ENCODE results near the gene CDH26. TPM values are rescaled to one million over a fixed set of nuclear protein-coding genes. Genes with fewer than 3 reads are reported as not detected.

CDH26 gene
- total and polyA plus RNA-seq, 2 donors (not counting 3 experiments of a cell fraction or from before 2014, with no cell fraction given) = 0.01 TPM; not detected in 1

- ChIA-PET CTCF (no interaction called here), POLR2A (no interaction called here)
- no peak overlapping the region for H2AFZ ChIP-seq (ENCODE audit: low read depth, low read length)
- no peak overlapping the region for H3K27ac ChIP-seq (ENCODE audit: insufficient read depth, low read depth, low read length)
- TF ChIP-seq MYC (IDR thresholded peaks at IDR 0.05; ENCODE audit: low read depth, low read length) (no peak), POLR2AphosphoS5 (IDR thresholded peaks at IDR 0.05; ENCODE audit: insufficient read depth, low read depth, low read length) (no peak), POLR2A (IDR thresholded peaks at IDR 0.05; ENCODE audit: low read depth, low read length) (no peak), MAX (IDR thresholded peaks at IDR 0.05; ENCODE audit: insufficient read depth, insufficient read length) (no peak), GATA2 (IDR thresholded peaks at IDR 0.05; ENCODE audit: insufficient read depth, insufficient read length, low read depth, low read length) (no peak), JUN (IDR thresholded peaks at IDR 0.05; ENCODE audit: borderline replicate concordance, insufficient read depth, insufficient read length, low read depth) (no peak), EZH2 (IDR thresholded peaks at IDR 0.05; ENCODE audit: borderline replicate concordance, low read depth, low read length, severe bottlenecking) (no peak), FOS (IDR thresholded peaks at IDR 0.05; ENCODE audit: borderline replicate concordance, insufficient read depth, low read length) (no peak)
- TF ChIP-seq, protein P1, sequence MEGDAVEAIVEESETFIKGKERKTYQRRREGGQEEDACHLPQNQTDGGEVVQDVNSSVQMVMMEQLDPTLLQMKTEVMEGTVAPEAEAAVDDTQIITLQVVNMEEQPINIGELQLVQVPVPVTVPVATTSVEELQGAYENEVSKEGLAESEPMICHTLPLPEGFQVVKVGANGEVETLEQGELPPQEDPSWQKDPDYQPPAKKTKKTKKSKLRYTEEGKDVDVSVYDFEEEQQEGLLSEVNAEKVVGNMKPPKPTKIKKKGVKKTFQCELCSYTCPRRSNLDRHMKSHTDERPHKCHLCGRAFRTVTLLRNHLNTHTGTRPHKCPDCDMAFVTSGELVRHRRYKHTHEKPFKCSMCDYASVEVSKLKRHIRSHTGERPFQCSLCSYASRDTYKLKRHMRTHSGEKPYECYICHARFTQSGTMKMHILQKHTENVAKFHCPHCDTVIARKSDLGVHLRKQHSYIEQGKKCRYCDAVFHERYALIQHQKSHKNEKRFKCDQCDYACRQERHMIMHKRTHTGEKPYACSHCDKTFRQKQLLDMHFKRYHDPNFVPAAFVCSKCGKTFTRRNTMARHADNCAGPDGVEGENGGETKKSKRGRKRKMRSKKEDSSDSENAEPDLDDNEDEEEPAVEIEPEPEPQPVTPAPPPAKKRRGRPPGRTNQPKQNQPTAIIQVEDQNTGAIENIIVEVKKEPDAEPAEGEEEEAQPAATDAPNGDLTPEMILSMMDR (IDR thresholded peaks at IDR 0.05; ENCODE audit: extremely low read depth in 1 of 2, insufficient read depth in 1 of 2, low read depth in 1 of 2, low read length in 2 of 2) = no peak
- no peaks in the 10 kb centered on the region for H4K20me1 ChIP-seq (replicated peaks; ENCODE audit: control insufficient read depth, extremely low read depth, insufficient read depth, low read length)
- no peak for DNase-seq (ENCODE audit: low read depth, low spot score)
- no peak overlapping the region for H3K4me2 ChIP-seq (ENCODE audit: insufficient read depth, low read length)
- no peaks in the 10 kb centered on the region for H3K79me2 ChIP-seq (ENCODE audit: control insufficient read depth, insufficient read depth, low read length)
- H3K4me3 ChIP-seq (replicated peaks in 1 of 3; ENCODE audit: insufficient read depth in 1 of 3, low read depth in 1 of 3, low read length in 3 of 3) = no peak overlapping the region
- H3K9me1 ChIP-seq (replicated peaks; ENCODE audit: control insufficient read depth, extremely low read depth, insufficient read depth, low read length) = no peaks in the 10 kb centered on the region
- dilution Hi-C loops (cut with MboI; ENCODE audit: extremely low pct_ligation_motif_present, low sequenced_read_pairs) = no loop called here
- no peaks in the 10 kb centered on the region for H3K36me3 ChIP-seq (ENCODE audit: control insufficient read depth in 2 of 2, extremely low read depth in 1 of 2, insufficient read depth in 2 of 2, low read length in 2 of 2)
- H3K9me3 ChIP-seq (replicated peaks; ENCODE audit: control insufficient read depth, insufficient read depth, low read length) = peaks cover 5% of the 10 kb centered on the region
- no TSS peak for BruUV-seq (replicated peaks)
- no peak overlapping the region for H3K9ac ChIP-seq (replicated peaks; ENCODE audit: extremely low read depth, insufficient read depth, low read length)
- no peak for FAIRE-seq
- no peaks in the 10 kb centered on the region for H3K27me3 ChIP-seq (ENCODE audit: control insufficient read depth in 2 of 2, insufficient read depth in 2 of 2, low read length in 2 of 2)
- no peaks in the 10 kb centered on the region for H3K4me1 ChIP-seq (ENCODE audit: control insufficient read depth, extremely low read depth, insufficient read depth, low read length)
- intact Hi-C loops (cut with micrococcal nuclease) = no loop called here
Observed at GRCh38 chr20:60011512-60012507, 53.6 kb downstream of the CDH26 start.

All from endothelial cell of umbilical vein (primary cell).